SK-N-SH (cell line): ENCODE measurements around the gene CEP112. TPM values are rescaled to one million over a fixed set of nuclear protein-coding genes. Genes with fewer than 3 reads are reported as not detected.

Experiments
- CTCF ChIA-PET: fragments of 300-600, 350-600 bp; formaldehyde crosslinking; extraction: SDS; loops from one replicate; lab custom pipeline; 2021; lab: Yijun Ruan, JAX
- POLR2A ChIA-PET: fragments of 350-600 bp; sonication (Branson Sonifier 250); formaldehyde crosslinking; extraction: SDS; loops from one replicate; lab custom pipeline; 2020; ENCODE audit warnings: antibody characterized with exemption, inconsistent platforms; lab: Yijun Ruan, JAX
- DNase-seq: peaks from one replicate; pipeline ENCODE4 v3.0.0; 2012
- H2AFZ ChIP-seq: fragments of 200-600 bp; sonication (generic); 2 replicates; pipeline ENCODE4 v1.8.1; 2016; ENCODE audit warnings: antibody characterized with exemption, mild to moderate bottlenecking, low read depth
- H3F3A ChIP-seq: fragments of 200-600 bp; sonication (generic); replicated peaks from 2 replicates; pipeline ENCODE3; 2016; ENCODE audit warnings: antibody characterized with exemption, mild to moderate bottlenecking; ENCODE audit not compliant: insufficient read depth
- H3K27ac ChIP-seq, 2 experiments: fragments of 200-500 bp in 1 of 2; fragments of 200-600 bp in 1 of 2; sonication (Bioruptor generic) in 1 of 2; sonication (generic), shearing (Covaris generic) in 1 of 2; 2 replicates each; pipeline versions ENCODE4 v1.5.1 to v1.6.1; 2014 to 2016; ENCODE audit warnings: low read depth in 2 of 2, inconsistent platforms in 1 of 2, low read length in 1 of 2, mild to moderate bottlenecking in 1 of 2, mixed read lengths in 1 of 2
- H3K27me3 ChIP-seq: fragments of 200-600 bp; sonication (generic), shearing (Covaris generic); 2 replicates; pipeline ENCODE4 v1.6.1; 2016; ENCODE audit warnings: mixed run types; ENCODE audit not compliant: insufficient read depth
- H3K36me3 ChIP-seq, 2 experiments: fragments of 200-500 bp in 1 of 2; fragments of 200-600 bp in 1 of 2; sonication (Bioruptor generic) in 1 of 2; sonication (generic) in 1 of 2; replicated peaks in 1 of 2; 2 replicates each; pipeline versions ENCODE3 to v1.5.1; 2014 to 2016; ENCODE audit warnings: low read length in 1 of 2, mild to moderate bottlenecking in 1 of 2; ENCODE audit not compliant: insufficient read depth in 2 of 2, control insufficient read depth in 1 of 2
- H3K4me1 ChIP-seq, 2 experiments: fragments of 200-500 bp in 1 of 2; fragments of 200-600 bp in 1 of 2; sonication (Bioruptor generic) in 1 of 2; sonication (generic), shearing (Covaris generic) in 1 of 2; 2 replicates each; pipeline versions ENCODE4 v1.5.1 to v1.6.1; 2014 to 2016; ENCODE audit warnings: low read depth in 1 of 2, low read length in 1 of 2, mixed run types in 1 of 2; ENCODE audit not compliant: insufficient read depth in 2 of 2, control insufficient read depth in 1 of 2
- H3K4me2 ChIP-seq: fragments of 200-600 bp; sonication (generic), shearing (Covaris generic); 2 replicates; pipeline ENCODE4 v1.6.1; 2017; ENCODE audit warnings: mixed run types
- H3K4me3 ChIP-seq, 2 experiments: fragments of 200-500 bp in 1 of 2; fragments of 200-600 bp in 1 of 2; sonication (Bioruptor generic) in 1 of 2; sonication (generic), shearing (Covaris generic) in 1 of 2; 2 replicates each; pipeline versions ENCODE4 v1.5.1 to v1.8.1; 2014 to 2016; ENCODE audit warnings: low read depth in 2 of 2, inconsistent platforms in 1 of 2, low read length in 1 of 2, mild to moderate bottlenecking in 1 of 2, mixed read lengths in 1 of 2, moderate library complexity in 1 of 2
- H3K79me2 ChIP-seq: fragments of 200-600 bp; sonication (generic); 2 replicates; pipeline ENCODE4 v1.8.1; 2017; ENCODE audit warnings: mild to moderate bottlenecking; ENCODE audit not compliant: insufficient read depth
- H3K9ac ChIP-seq: fragments of 200-600 bp; sonication (generic); 2 replicates; pipeline ENCODE4 v1.6.1; 2017; ENCODE audit warnings: mixed run types
- H3K9me2 ChIP-seq: fragments of 200-600 bp; sonication (generic); 2 replicates; pipeline ENCODE4 v1.6.1; 2017; ENCODE audit warnings: mixed run types
- H3K9me3 ChIP-seq: fragments of 200-600 bp; sonication (generic); 2 replicates; pipeline ENCODE4 v1.6.1; 2017; ENCODE audit warnings: mixed run types, mild to moderate bottlenecking, moderate library complexity
- H4K20me1 ChIP-seq: fragments of 200-600 bp; sonication (generic); 2 replicates; pipeline ENCODE4 v1.6.1; 2017; ENCODE audit warnings: mild to moderate bottlenecking, mixed run types; ENCODE audit not compliant: insufficient read depth
- CHD2 ChIP-seq: fragments of 150-350 bp; IDR thresholded peaks from 2 replicates; pipeline ENCODE4 v1.6.1; 2018; ENCODE audit warnings: low read length; ENCODE audit not compliant: partially characterized antibody
- EP300 ChIP-seq, 2 experiments: IDR thresholded peaks; 2 replicates each; pipeline versions ENCODE4 v1.4.0 to v1.6.1; 2012; ENCODE audit warnings: borderline replicate concordance in 1 of 2, low read depth in 1 of 2, low read length in 1 of 2
- FOSL2 ChIP-seq: IDR thresholded peaks from 2 replicates; pipeline ENCODE4 v1.4.0; 2012; ENCODE audit warnings: low read depth, mild to moderate bottlenecking, moderate library complexity, borderline replicate concordance
- FOXJ3 ChIP-seq: sonication (generic); formaldehyde crosslinking; IDR thresholded peaks from 2 replicates; pipeline ENCODE4 v1.5.1; 2020; ENCODE audit warnings: mild to moderate bottlenecking, missing genetic modification reagents
- FOXM1 ChIP-seq: IDR thresholded peaks from 2 replicates; pipeline ENCODE4 v1.4.0; 2012; ENCODE audit warnings: low read depth, mild to moderate bottlenecking
- GABPA ChIP-seq: IDR thresholded peaks from 2 replicates; pipeline ENCODE4 v1.4.0; 2012; ENCODE audit warnings: low read depth, mild to moderate bottlenecking
- MAX ChIP-seq: IDR thresholded peaks from 2 replicates; pipeline ENCODE4 v1.4.0; 2012; ENCODE audit warnings: low read depth
- NFIC ChIP-seq: IDR thresholded peaks from 2 replicates; pipeline ENCODE4 v1.4.0; 2012; ENCODE audit warnings: borderline replicate concordance
- NRF1 ChIP-seq: IDR thresholded peaks from 2 replicates; pipeline ENCODE4 v1.6.1; 2012; ENCODE audit warnings: low read depth, mild to moderate bottlenecking, low read length
- PBX3 ChIP-seq: IDR thresholded peaks from 2 replicates; pipeline ENCODE4; 2012
- POLR2AphosphoS5 ChIP-seq: IDR thresholded peaks from 2 replicates; pipeline ENCODE4 v1.6.1; 2012; ENCODE audit warnings: low read depth, low read length
- RAD21 ChIP-seq: IDR thresholded peaks from 2 replicates; pipeline ENCODE4 v1.6.1; 2012; ENCODE audit warnings: mild to moderate bottlenecking, low read length
- SMC3 ChIP-seq: IDR thresholded peaks from 2 replicates; pipeline ENCODE4 v1.6.1; 2012; ENCODE audit warnings: low read depth, low read length, improper control_type of control experiment
- TCF12 ChIP-seq: IDR thresholded peaks from 2 replicates; pipeline ENCODE4 v1.4.0; 2012
- TEAD4 ChIP-seq: IDR thresholded peaks from 2 replicates; pipeline ENCODE4 v1.4.0; 2012; ENCODE audit warnings: mild to moderate bottlenecking, borderline replicate concordance; ENCODE audit not compliant: insufficient read depth
- USF1 ChIP-seq: IDR thresholded peaks from 2 replicates; pipeline ENCODE4 v1.4.0; 2012; ENCODE audit warnings: low read depth, borderline replicate concordance
- YY1 ChIP-seq: IDR thresholded peaks from 2 replicates; pipeline ENCODE4 v1.4.0; 2012; ENCODE audit warnings: low read depth, mild to moderate bottlenecking
- whole genome bisulfite sequencing: methylation state at CpG from one replicate; pipeline ENCODE4 v1.1.6; 2017; ENCODE audit warnings: low lambda C conversion rate; 5-methylcytosine and 5-hydroxymethylcytosine counted together
- polyA plus RNA-seq, 3 experiments: library from polyadenylated mRNA; depleted of rRNA; stranded (reverse); fragments of >200 nt; gene quantifications; 2 replicates each; pipeline ENCODE4 v1.2.3, GENCODE V29; 2012
- TF ChIP-seq, protein P1 (sequence below): fragments of 150-350 bp; IDR thresholded peaks from 2 replicates; pipeline ENCODE4 v1.6.1; 2017; ENCODE audit warnings: antibody characterized with exemption, low read length, low read depth, borderline replicate concordance
- TF ChIP-seq, protein P2 (sequence below): IDR thresholded peaks from 2 replicates; pipeline ENCODE4 v1.4.0; 2012; ENCODE audit warnings: low read depth, borderline replicate concordance
- TF ChIP-seq, protein P3 (sequence below): fragments of 200-600 bp; sonication (generic); IDR thresholded peaks from 2 replicates; pipeline ENCODE4 v1.6.1; 2017; ENCODE audit warnings: antibody characterized with exemption, mild to moderate bottlenecking, moderate library complexity

The CEP112 gene
- polyA plus RNA-seq, 1 of the 3 experiments (the other 2 are of a cell fraction) = 7.9 TPM

- Histone ChIP-seq H3K36me3 (no peaks in the 10 kb centered on the region), H4K20me1 (no peaks in the 10 kb centered on the region)
- 80% methylated on average over 7 of the region's 7 CpGs for WGBS
- POLR2A ChIA-PET = no interaction called here
- TF ChIP-seq USF1 = no peak
- TF ChIP-seq PBX3 = no peak
- TF ChIP-seq FOSL2 = no peak
- TF ChIP-seq, protein P1, sequence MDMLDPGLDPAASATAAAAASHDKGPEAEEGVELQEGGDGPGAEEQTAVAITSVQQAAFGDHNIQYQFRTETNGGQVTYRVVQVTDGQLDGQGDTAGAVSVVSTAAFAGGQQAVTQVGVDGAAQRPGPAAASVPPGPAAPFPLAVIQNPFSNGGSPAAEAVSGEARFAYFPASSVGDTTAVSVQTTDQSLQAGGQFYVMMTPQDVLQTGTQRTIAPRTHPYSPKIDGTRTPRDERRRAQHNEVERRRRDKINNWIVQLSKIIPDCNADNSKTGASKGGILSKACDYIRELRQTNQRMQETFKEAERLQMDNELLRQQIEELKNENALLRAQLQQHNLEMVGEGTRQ = no peak
- TF ChIP-seq, protein P2, sequence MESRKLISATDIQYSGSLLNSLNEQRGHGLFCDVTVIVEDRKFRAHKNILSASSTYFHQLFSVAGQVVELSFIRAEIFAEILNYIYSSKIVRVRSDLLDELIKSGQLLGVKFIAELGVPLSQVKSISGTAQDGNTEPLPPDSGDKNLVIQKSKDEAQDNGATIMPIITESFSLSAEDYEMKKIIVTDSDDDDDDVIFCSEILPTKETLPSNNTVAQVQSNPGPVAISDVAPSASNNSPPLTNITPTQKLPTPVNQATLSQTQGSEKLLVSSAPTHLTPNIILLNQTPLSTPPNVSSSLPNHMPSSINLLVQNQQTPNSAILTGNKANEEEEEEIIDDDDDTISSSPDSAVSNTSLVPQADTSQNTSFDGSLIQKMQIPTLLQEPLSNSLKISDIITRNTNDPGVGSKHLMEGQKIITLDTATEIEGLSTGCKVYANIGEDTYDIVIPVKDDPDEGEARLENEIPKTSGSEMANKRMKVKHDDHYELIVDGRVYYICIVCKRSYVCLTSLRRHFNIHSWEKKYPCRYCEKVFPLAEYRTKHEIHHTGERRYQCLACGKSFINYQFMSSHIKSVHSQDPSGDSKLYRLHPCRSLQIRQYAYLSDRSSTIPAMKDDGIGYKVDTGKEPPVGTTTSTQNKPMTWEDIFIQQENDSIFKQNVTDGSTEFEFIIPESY = no peak
- TF ChIP-seq GABPA = no peak
- TF ChIP-seq RAD21 = no peak
- no peak for TF ChIP-seq POLR2AphosphoS5
- no peak for TF ChIP-seq EP300 (IDR thresholded peaks at IDR 0.05; ENCODE audit: borderline replicate concordance in 1 of 2, low read depth in 1 of 2, low read length in 1 of 2)
- no peak for TF ChIP-seq YY1
- no peak for TF ChIP-seq FOXJ3 (CRISPR knock-in tag)
- TF ChIP-seq TEAD4 = no peak
- no peak for TF ChIP-seq NFIC
- no peak for TF ChIP-seq FOXM1
- no peak for TF ChIP-seq MAX
- no peak for TF ChIP-seq NRF1
- TF ChIP-seq TCF12 = no peak
- TF ChIP-seq, protein P3, sequence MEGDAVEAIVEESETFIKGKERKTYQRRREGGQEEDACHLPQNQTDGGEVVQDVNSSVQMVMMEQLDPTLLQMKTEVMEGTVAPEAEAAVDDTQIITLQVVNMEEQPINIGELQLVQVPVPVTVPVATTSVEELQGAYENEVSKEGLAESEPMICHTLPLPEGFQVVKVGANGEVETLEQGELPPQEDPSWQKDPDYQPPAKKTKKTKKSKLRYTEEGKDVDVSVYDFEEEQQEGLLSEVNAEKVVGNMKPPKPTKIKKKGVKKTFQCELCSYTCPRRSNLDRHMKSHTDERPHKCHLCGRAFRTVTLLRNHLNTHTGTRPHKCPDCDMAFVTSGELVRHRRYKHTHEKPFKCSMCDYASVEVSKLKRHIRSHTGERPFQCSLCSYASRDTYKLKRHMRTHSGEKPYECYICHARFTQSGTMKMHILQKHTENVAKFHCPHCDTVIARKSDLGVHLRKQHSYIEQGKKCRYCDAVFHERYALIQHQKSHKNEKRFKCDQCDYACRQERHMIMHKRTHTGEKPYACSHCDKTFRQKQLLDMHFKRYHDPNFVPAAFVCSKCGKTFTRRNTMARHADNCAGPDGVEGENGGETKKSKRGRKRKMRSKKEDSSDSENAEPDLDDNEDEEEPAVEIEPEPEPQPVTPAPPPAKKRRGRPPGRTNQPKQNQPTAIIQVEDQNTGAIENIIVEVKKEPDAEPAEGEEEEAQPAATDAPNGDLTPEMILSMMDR = no peak
- no peak for TF ChIP-seq SMC3
- TF ChIP-seq CHD2 = no peak
- TF ChIP-seq, all 33 proteins: peak for 0
- Histone ChIP-seq H3K4me2 (no peak overlapping the region), H3F3A (no peaks in the 10 kb centered on the region), H3K27ac (no peak overlapping the region), H3K9me2 (no peaks in the 10 kb centered on the region), H3K9me3 (no peaks in the 10 kb centered on the region), H3K79me2 (no peaks in the 10 kb centered on the region), H2AFZ (no peak overlapping the region), H3K9ac (no peak overlapping the region), H3K4me3 (no peak overlapping the region), H3K4me1 (peaks cover 0 to 4% of the 10 kb centered on the region in 2 experiments; a peak in 1 of 4 replicates), H3K27me3 (no peaks in the 10 kb centered on the region)
- CTCF ChIA-PET = no interaction called here
- no peak for DNase-seq
Observed at GRCh38 chr17:65592125-65592965, 599.6 kb downstream of the CEP112 start.
